Thyroid gland (tissue), 4 donors: ENCODE results near the gene CTNNA3. TPM values are rescaled to one million over a fixed set of nuclear protein-coding genes. Genes with fewer than 3 reads are reported as not detected.

Source experiments
- DNase-seq, 2 donors: peaks; one replicate each; pipeline ENCODE4 v3.0.0-alpha.2; 2019
- H3K27ac ChIP-seq, 3 donors: fragments of 200-600 bp; sonication (generic); 1 replicate in 2 of 3; 2 replicates in 1 of 3; pipeline ENCODE4 v1.5.1; 2016 to 2019; ENCODE audit warnings: mild to moderate bottlenecking in 1 of 3, moderate library complexity in 1 of 3
- H3K27me3 ChIP-seq: fragments of 200-600 bp; sonication (generic); one replicate; pipeline ENCODE4 v1.5.1; 2019
- H3K36me3 ChIP-seq, 2 donors: fragments of 200-600 bp; sonication (generic); one replicate each; pipeline ENCODE4 v1.5.1; 2016 to 2019
- H3K4me1 ChIP-seq, 2 donors: fragments of 200-600 bp; sonication (generic); one replicate each; pipeline ENCODE4 v1.5.1; 2017 to 2019
- H3K4me3 ChIP-seq, 3 donors: fragments of 200-600 bp; sonication (generic); replicated peaks in 1 of 3; 1 replicate in 2 of 3; 2 replicates in 1 of 3; pipeline ENCODE4 v1.5.1; 2016; ENCODE audit warnings: mild to moderate bottlenecking in 1 of 3
- H3K9me3 ChIP-seq: fragments of 200-600 bp; sonication (generic); one replicate; pipeline ENCODE4 v1.5.1; 2017
- CTCF ChIP-seq, 6 experiments: fragments of 200-600 bp in 3 of 6; fragments of 450-650 bp in 3 of 6; sonication (generic) in 3 of 6; IDR thresholded peaks; one replicate each; pipeline ENCODE4 v1.5.1; 2016 to 2019; ENCODE audit warnings: antibody characterized with exemption in 6 of 6, mild to moderate bottlenecking in 2 of 6, inconsistent platforms in 1 of 6, moderate library complexity in 1 of 6
- POLR2A ChIP-seq, 2 donors: fragments of 450-650 bp; IDR thresholded peaks; one replicate each; pipeline ENCODE4 v1.6.1; 2017; ENCODE audit warnings: antibody characterized with exemption in 2 of 2, mild to moderate bottlenecking in 2 of 2, moderate library complexity in 1 of 2
- WGBS, 2 donors: methylation state at CpG; one replicate each; pipeline ENCODE4 v1.1.5; 2017; 5-methylcytosine and 5-hydroxymethylcytosine counted together
- intact Hi-C: fragments of 100-400 bp; cut with DNase I; formaldehyde crosslinking; loops from one replicate; pipeline ENCODE4 v1.15.1; 2023
- total RNA-seq, 4 donors: library from RNA; depleted of rRNA; stranded (reverse); fragments of >200 nt; gene quantifications; one replicate each; pipeline ENCODE4 v1.2.3, GENCODE V29; 2016

CTNNA3 gene
- total RNA-seq, 4 donors from 2014 or later: 0.11 to 0.79 (median 0.13) TPM; not detected in 1

- Histone ChIP-seq H3K4me1 (no peaks in the 10 kb centered on the region), H3K4me3 (no peak overlapping the region), H3K27ac (no peak overlapping the region), H3K9me3 (no peaks in the 10 kb centered on the region), H3K27me3 (no peaks in the 10 kb centered on the region), H3K36me3 (no peaks in the 10 kb centered on the region)
- no peak for DNase-seq
- WGBS, 2 donors: 86 to 91% methylated on average over 4 of the region's 4 CpGs
- TF ChIP-seq CTCF (IDR thresholded peaks at IDR 0.05) (no peak), POLR2A (IDR thresholded peaks at IDR 0.05) (no peak)
- intact Hi-C loops: no loop called here
These were observed 1689.6 kb downstream of the CTNNA3 start for GRCh38 chr10:66006411-66006810.

- TF ChIP-seq POLR2A (IDR thresholded peaks at IDR 0.05) (no peak), CTCF (IDR thresholded peaks at IDR 0.05) (no peak)
- H3K27me3 ChIP-seq: no peaks in the 10 kb centered on the region
- H3K9me3 ChIP-seq: no peaks in the 10 kb centered on the region
- H3K27ac ChIP-seq: no peak overlapping the region
- H3K4me1 ChIP-seq: no peaks in the 10 kb centered on the region
- no peaks in the 10 kb centered on the region for H3K36me3 ChIP-seq
- intact Hi-C loops: no loop called here
- DNase-seq: no peak
- H3K4me3 ChIP-seq: no peak overlapping the region
These were observed 1702.5 kb downstream of the CTNNA3 start for GRCh38 chr10:65993451-65993850.

GRCh38 chr10:65968871-65969270 lies 1727.1 kb downstream of the CTNNA3 start:
- WGBS, 2 donors: 89 to 94% methylated on average over 3 of the region's 3 CpGs
- Histone ChIP-seq H3K4me1 (no peaks in the 10 kb centered on the region), H3K9me3 (no peaks in the 10 kb centered on the region), H3K27me3 (no peaks in the 10 kb centered on the region), H3K27ac (no peak overlapping the region), H3K36me3 (no peaks in the 10 kb centered on the region), H3K4me3 (no peak overlapping the region)
- no peak for DNase-seq
- TF ChIP-seq CTCF (IDR thresholded peaks at IDR 0.05) (no peak), POLR2A (IDR thresholded peaks at IDR 0.05) (no peak)
- intact Hi-C loops: no loop called here

GRCh38 chr10:65968437-65968836 lies 1727.6 kb downstream of the CTNNA3 start:
- no peaks in the 10 kb centered on the region for H3K36me3 ChIP-seq
- intact Hi-C loops: no loop called here
- H3K27me3 ChIP-seq: no peaks in the 10 kb centered on the region
- H3K9me3 ChIP-seq: no peaks in the 10 kb centered on the region
- no peaks in the 10 kb centered on the region for H3K4me1 ChIP-seq
- H3K4me3 ChIP-seq: no peak overlapping the region
- no peak overlapping the region for H3K27ac ChIP-seq
- no peak for DNase-seq
- TF ChIP-seq POLR2A (IDR thresholded peaks at IDR 0.05) (no peak), CTCF (IDR thresholded peaks at IDR 0.05) (no peak)
- WGBS, 2 donors: 100% methylated on average over 1 of the region's 1 CpG

GRCh38 chr10:65964205-65964604 lies 1731.8 kb downstream of the CTNNA3 start:
- WGBS, 2 donors: 63 to 70% methylated on average over 1 of the region's 1 CpG
- intact Hi-C loops: no loop called here
- H3K27ac ChIP-seq: no peak overlapping the region
- no peaks in the 10 kb centered on the region for H3K27me3 ChIP-seq
- no peak overlapping the region for H3K4me3 ChIP-seq
- TF ChIP-seq CTCF (IDR thresholded peaks at IDR 0.05): no peak
- no peak for TF ChIP-seq POLR2A (IDR thresholded peaks at IDR 0.05)
- DNase-seq: no peak
- no peaks in the 10 kb centered on the region for H3K36me3 ChIP-seq
- H3K4me1 ChIP-seq: no peaks in the 10 kb centered on the region
- H3K9me3 ChIP-seq: no peaks in the 10 kb centered on the region
